HG02981 (cell line): ENCODE measurements around the gene POLR2B.

Experiments used
- ATAC-seq: cut with Tn5 transposase; IDR thresholded peaks from one replicate; pipeline ENCODE4 v1.9.1; 2021; ENCODE audit warnings: mild to moderate bottlenecking, moderate library complexity; ENCODE audit not compliant: unreplicated experiment

Gene POLR2B

DNA sequence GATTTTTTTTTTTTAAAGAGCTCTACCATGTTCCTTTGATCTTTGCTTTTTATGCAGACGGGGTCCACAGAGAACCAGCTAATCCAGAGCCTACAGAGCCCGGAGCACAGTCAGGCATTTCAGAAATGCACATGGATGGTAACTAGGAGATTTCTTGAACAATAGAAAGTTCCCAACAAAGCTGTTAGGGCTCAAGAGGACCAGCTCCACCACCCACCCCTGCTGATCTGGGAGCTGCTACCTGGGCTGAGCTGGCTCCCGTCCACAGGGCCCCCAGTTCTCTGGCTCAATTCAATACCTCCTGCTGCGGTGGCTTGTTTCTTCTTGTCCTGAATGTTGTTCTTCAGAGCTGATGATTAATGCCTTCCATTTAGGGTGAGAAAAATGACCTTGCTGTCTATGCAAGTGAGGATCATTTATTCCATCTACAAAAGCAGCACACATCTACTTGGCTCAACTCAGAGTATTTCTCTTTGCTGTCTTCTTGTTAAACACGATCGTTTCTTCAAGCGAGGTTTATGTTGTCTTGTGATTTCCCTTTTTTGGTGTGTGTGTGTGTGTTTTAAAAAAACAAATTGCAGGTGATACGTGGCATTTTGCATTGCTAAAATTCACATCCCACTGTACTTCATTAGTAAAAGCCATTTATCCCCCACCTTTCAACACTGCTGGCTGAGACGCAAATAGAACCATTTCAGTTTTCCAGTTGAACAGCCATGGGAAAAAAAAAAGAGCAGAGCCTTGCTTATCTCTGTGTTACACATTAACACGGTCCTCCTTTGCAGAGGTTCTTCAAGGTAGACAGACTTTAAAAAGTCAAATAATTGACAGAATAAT is 100.2 kb downstream of the POLR2B start:
- ATAC-seq, result no peak
